Measurements from ENCODE around the gene MCTP1.

GRCh38 chr5:95063492-95063891, 221.4 kb downstream of the MCTP1 start:
- TF ChIP-seq POLR2A (IDR thresholded peaks at IDR 0.05), result no peak
- TF ChIP-seq CTCF (IDR thresholded peaks at IDR 0.05 in 4 of 5, conservative IDR thresholded peaks at IDR 0.05 in 1 of 5), result no peak
